ENCODE measurements around the gene CYB5R4. TPM values are rescaled to one million over a fixed set of nuclear protein-coding genes. Genes with fewer than 3 reads are reported as not detected.

Gene CYB5R4
- total RNA-seq, 1 donor from 2014 or later = 35.4 TPM

DNA sequence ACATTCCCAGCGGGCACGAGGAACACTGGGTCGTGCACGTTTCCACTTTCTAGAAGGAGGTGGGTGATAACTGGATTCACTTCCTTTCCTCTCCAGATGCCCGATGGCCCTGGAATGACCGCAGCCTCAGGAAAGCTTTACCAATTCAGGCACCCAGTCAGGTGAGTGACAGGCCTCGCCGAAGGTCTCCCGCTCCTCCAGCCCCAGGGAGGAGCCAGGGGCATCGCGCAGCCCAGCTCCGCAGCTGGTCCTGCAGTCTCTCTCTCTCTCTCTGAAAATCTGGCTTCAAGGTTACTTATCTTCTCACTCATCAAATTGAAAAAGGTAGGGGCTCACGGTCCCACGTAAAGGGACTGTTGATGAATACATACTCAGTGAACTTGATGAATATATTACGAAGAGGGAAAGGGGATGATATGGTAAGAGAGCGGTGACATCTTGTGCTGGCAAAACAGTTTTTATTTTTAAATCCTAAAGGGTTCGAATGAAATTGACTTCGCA lies 5.4 kb upstream of the CYB5R4 start:
- DNase-seq (no peak), ATAC-seq (no peak)
- H3K9me3 ChIP-seq = no peaks in the 10 kb centered on the region
- H3K27me3 ChIP-seq (ENCODE audit: low read depth) = peaks cover 45% of the 10 kb centered on the region
- no peaks in the 10 kb centered on the region for H3K36me3 ChIP-seq
- peak overlapping the region; percentile 50 for H3K4me3 ChIP-seq
- intact Hi-C loops (cut with DNase I) = no loop called here
- TF ChIP-seq, protein P1, sequence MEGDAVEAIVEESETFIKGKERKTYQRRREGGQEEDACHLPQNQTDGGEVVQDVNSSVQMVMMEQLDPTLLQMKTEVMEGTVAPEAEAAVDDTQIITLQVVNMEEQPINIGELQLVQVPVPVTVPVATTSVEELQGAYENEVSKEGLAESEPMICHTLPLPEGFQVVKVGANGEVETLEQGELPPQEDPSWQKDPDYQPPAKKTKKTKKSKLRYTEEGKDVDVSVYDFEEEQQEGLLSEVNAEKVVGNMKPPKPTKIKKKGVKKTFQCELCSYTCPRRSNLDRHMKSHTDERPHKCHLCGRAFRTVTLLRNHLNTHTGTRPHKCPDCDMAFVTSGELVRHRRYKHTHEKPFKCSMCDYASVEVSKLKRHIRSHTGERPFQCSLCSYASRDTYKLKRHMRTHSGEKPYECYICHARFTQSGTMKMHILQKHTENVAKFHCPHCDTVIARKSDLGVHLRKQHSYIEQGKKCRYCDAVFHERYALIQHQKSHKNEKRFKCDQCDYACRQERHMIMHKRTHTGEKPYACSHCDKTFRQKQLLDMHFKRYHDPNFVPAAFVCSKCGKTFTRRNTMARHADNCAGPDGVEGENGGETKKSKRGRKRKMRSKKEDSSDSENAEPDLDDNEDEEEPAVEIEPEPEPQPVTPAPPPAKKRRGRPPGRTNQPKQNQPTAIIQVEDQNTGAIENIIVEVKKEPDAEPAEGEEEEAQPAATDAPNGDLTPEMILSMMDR (IDR thresholded peaks at IDR 0.05) = no peak
- no peak overlapping the region for H3K27ac ChIP-seq
- peaks cover 20% of the 10 kb centered on the region for H3K4me1 ChIP-seq

DNA sequence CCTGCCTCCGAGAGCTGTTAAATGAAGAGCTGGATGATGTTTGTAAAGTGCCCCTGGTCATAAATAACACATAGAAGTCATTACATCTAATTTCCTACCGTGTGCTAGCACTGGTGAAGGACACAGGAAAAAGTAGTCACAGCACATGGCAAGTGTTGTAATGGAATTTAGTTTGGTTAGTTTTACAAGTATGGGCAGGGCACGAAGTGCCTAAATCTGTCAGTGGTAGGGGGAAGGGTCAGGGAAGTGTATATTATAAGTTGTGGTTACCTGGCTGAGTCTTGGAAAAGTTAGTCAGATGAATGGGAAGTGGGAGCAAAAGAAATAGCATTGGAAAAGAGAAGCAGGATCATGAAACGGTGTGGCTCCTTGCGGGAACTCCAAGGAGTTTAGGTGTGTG lies 4.7 kb upstream of the CYB5R4 start:
- no peak for DNase-seq
- Histone ChIP-seq H3K4me1 (peaks cover 21% of the 10 kb centered on the region), H3K27me3 (ENCODE audit: low read depth) (peaks cover 45% of the 10 kb centered on the region), H3K9me3 (no peaks in the 10 kb centered on the region), H3K4me3 (no peak overlapping the region), H3K36me3 (no peaks in the 10 kb centered on the region), H3K27ac (no peak overlapping the region)
- no peak for ATAC-seq
- TF ChIP-seq, protein P1 (IDR thresholded peaks at IDR 0.05) = no peak
- intact Hi-C loops (cut with DNase I) = no loop called here

DNA sequence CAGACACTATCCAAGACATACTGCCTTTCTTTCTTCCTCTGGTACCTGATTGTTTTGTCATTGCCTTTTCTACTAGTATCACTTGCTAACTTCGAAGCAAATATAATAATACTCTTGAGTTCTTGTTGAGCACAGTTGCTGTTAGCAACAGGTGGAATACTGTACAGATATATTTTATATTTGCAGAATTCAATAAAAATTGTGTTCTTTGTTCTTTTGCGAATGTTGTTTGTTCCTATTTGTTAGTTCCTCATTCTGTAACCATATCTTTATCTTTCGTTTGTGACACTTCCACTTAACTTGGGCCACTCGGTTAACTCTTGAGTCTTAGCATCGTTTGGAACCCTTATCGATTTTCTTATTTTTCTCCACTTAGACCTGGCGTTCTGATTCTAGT lies 868 bp downstream of the CYB5R4 start:
- peaks cover 5% of the 10 kb centered on the region for H3K27me3 ChIP-seq (ENCODE audit: low read depth)
- H3K9me3 ChIP-seq = no peaks in the 10 kb centered on the region
- TF ChIP-seq, protein P1 (IDR thresholded peaks at IDR 0.05) = no peak
- ATAC-seq (no peak), DNase-seq (no peak)
- H3K36me3 ChIP-seq = peaks cover 14% of the 10 kb centered on the region
- H3K27ac ChIP-seq = peak overlapping the region; percentile 87
- H3K4me1 ChIP-seq = peaks cover 25% of the 10 kb centered on the region
- H3K4me3 ChIP-seq = peak overlapping the region; percentile 85
- intact Hi-C loops (cut with DNase I) = no loop called here

DNA sequence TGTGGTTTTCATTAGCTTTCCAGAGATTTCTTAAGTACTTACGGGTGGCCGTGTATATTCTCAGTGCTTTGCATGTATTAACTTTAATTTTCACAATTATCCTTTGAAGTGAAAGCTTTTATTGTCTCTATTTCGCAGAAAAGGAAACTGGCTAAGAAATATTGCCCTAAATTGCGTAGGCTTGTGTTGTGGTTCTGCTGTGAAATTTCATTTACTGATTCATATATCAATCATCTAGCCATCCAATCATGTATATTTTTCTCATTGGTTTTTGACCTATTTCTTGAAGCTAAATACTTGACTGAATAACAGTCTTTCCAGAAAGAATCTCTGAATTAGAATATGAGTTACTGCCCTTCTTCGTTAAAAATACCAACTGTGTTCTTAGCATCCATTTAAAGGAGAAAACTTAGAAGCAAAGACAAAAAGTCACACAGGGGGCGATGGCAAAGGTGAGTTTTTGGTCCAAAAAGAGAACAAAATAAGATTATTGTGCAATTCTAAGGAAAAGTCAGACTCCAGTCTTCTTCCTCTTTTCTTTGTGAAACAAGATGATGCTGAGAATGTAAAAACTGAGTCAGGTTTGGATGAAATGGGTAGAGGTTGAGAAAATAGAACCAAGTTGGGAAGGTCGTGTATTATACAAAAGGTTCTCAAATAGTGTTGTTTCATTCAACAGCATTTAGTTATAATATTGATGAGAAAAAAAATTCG lies 1.4 kb downstream of the CYB5R4 start:
- Histone ChIP-seq H3K4me3 (peak overlapping the region; percentile 85), H3K27me3 (ENCODE audit: low read depth) (no peaks in the 10 kb centered on the region), H3K27ac (no peak overlapping the region), H3K4me1 (peaks cover 25% of the 10 kb centered on the region), H3K9me3 (no peaks in the 10 kb centered on the region), H3K36me3 (peaks cover 20% of the 10 kb centered on the region)
- ATAC-seq (no peak), DNase-seq (no peak)
- intact Hi-C loops (cut with DNase I) = no loop called here
- TF ChIP-seq, protein P1 (IDR thresholded peaks at IDR 0.05) = no peak

DNA sequence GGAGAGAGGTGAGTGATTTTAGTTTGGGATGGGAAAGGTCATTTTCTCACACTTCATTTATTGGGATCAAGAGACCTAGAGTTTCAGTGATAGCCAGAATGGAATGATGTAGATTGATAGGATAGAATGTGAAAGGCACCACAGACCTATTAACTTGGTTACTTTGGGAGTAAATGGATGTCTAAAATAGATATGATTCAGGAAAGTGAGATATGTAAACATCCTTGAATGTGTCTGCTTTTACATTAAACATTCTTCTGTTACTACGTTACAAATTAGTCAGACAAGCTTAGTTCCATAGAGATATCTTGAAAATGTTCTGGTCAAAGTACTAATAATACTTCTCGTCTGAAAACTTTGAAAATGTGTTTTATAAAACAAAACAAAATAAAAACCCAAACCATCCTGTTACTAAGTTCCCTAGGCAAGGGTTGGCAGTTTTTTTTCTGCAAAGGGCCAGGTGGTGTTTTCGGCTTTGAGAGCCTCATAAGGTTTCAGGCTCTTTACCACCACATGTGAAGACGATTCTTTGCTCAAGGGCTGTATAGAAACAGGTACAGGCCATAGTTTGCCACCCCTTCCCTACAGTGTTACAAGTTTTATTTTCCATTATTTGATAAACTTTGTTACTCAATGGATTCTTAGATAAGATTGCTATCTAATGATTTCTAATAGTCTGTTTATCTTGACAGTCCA lies 3.4 kb downstream of the CYB5R4 start:
- TF ChIP-seq, protein P1 (IDR thresholded peaks at IDR 0.05) = no peak
- intact Hi-C loops (cut with DNase I) = no loop called here
- Histone ChIP-seq H3K9me3 (no peaks in the 10 kb centered on the region), H3K4me3 (no peak overlapping the region), H3K27me3 (ENCODE audit: low read depth) (no peaks in the 10 kb centered on the region), H3K27ac (no peak overlapping the region), H3K4me1 (peaks cover 25% of the 10 kb centered on the region), H3K36me3 (peaks cover 27% of the 10 kb centered on the region)
- ATAC-seq = no peak
- DNase-seq = no peak

Data from lower lobe of right lung (tissue), 2 donors.